ENCODE measurements around the gene SLC22A5.

GRCh38 chr5:132419502-132420468, 50.3 kb downstream of the SLC22A5 start:
- TF ChIP-seq CTCF (conservative IDR thresholded peaks at IDR 0.05; ENCODE audit: low read length) (peak; percentile 63), EZH2phosphoT487 (IDR thresholded peaks at IDR 0.05; ENCODE audit: borderline replicate concordance) (no peak)
